A549 (cell line): Measurements from ENCODE around the gene TMEM117. TPM values are rescaled to one million over a fixed set of nuclear protein-coding genes. Genes with fewer than 3 reads are reported as not detected.

Experiments
- ATAC-seq, 2 experiments: fragments of 200-7000 bp in 1 of 2; fragments of >200 bp in 1 of 2; cut with Nextera tagmentation in 1 of 2; cut with Tn5 transposase in 1 of 2; 3 replicates each; pipeline versions ENCODE4 v1.8.0 to v1.9.1; 2018 to 2020; ENCODE audit warnings: mild to moderate bottlenecking in 1 of 2, moderate library complexity in 1 of 2
- CTCF ChIA-PET: fragments of 300-600 bp; sonication (Branson Sonifier 250); formaldehyde crosslinking; extraction: SDS; loops from one replicate; lab custom pipeline; 2021; ENCODE audit warnings: antibody characterized with exemption, inconsistent platforms; lab: Yijun Ruan, JAX
- POLR2A ChIA-PET: fragments of 350-600 bp; formaldehyde crosslinking; extraction: SDS; loops from one replicate; lab custom pipeline; 2021; ENCODE audit warnings: antibody characterized with exemption, inconsistent platforms; lab: Yijun Ruan, JAX
- DNase-seq, 2 experiments: peaks; one replicate each; pipeline versions ENCODE4 v3.0.0 to v3.0.0-alpha.2; 2011 to 2016; ENCODE audit warnings: low read depth in 1 of 2, low spot score in 1 of 2
- FAIRE-seq: peaks from 2 replicates; lab custom pipeline; 2011; peaks lifted over from hg19 to GRCh38; lab: Jason Lieb, UNC
- H3K27ac ChIP-seq, 2 experiments: fragments of >200 bp; sonication (Bioruptor Twin); formaldehyde crosslinking; 3 replicates each; pipeline ENCODE4 v1.5.1; 2016 to 2017
- H3K4me1 ChIP-seq: fragments of >200 bp; sonication (Bioruptor Twin); formaldehyde crosslinking; 3 replicates; pipeline ENCODE4 v1.6.1; 2016
- H3K4me2 ChIP-seq: fragments of >200 bp; sonication (Bioruptor Twin); formaldehyde crosslinking; 3 replicates; pipeline ENCODE4 v1.6.1; 2016
- H3K4me3 ChIP-seq: fragments of >200 bp; sonication (Bioruptor Twin); formaldehyde crosslinking; 3 replicates; pipeline ENCODE4 v1.5.1; 2016
- H3K9me3 ChIP-seq: fragments of >200 bp; sonication (Bioruptor Twin); formaldehyde crosslinking; 3 replicates; pipeline ENCODE4 v1.6.1; 2016
- CBX8 ChIP-seq: fragments of 200-600 bp; sonication (generic); IDR thresholded peaks from 2 replicates; pipeline ENCODE4 v1.6.1; 2016
- CEBPB ChIP-seq, 2 experiments: fragments of >200 bp in 1 of 2; sonication (Bioruptor Twin) in 1 of 2; formaldehyde crosslinking in 1 of 2; IDR thresholded peaks; 2 replicates each; pipeline ENCODE4 v1.6.1; 2012 to 2016
- CTCF ChIP-seq: fragments of >200 bp; sonication (Bioruptor Twin); formaldehyde crosslinking; IDR thresholded peaks from 3 replicates; pipeline ENCODE4 v1.5.1; 2016
- E2F6 ChIP-seq: IDR thresholded peaks from 2 replicates; pipeline ENCODE4 v1.6.1; 2012; ENCODE audit warnings: low read depth, borderline replicate concordance
- EHF ChIP-seq: fragments of 250-450 bp; sonication (Bioruptor Pico); IDR thresholded peaks from 2 replicates; pipeline ENCODE4 v1.5.0; 2020; ENCODE audit warnings: mild to moderate bottlenecking
- EP300 ChIP-seq, 2 experiments: fragments of >200 bp; sonication (Bioruptor Twin); formaldehyde crosslinking; IDR thresholded peaks; 2 replicates in 1 of 2; 3 replicates in 1 of 2; pipeline ENCODE4 v1.6.1; 2016 to 2017
- FOSL2 ChIP-seq, 2 experiments: fragments of 450-650 bp in 1 of 2; fragments of >200 bp in 1 of 2; sonication (Bioruptor Twin) in 1 of 2; formaldehyde crosslinking; IDR thresholded peaks; 2 replicates each; pipeline versions ENCODE4 v1.5.0 to v1.6.1; 2016 to 2020; ENCODE audit warnings: mild to moderate bottlenecking in 1 of 2, moderate library complexity in 1 of 2
- FOXS1 ChIP-seq: fragments of 250-450 bp; sonication (Bioruptor Pico); IDR thresholded peaks from 2 replicates; pipeline ENCODE4 v1.5.0; 2020; ENCODE audit warnings: mild to moderate bottlenecking, moderate library complexity
- HES2 ChIP-seq: fragments of >200 bp; sonication (Bioruptor Twin); formaldehyde crosslinking; IDR thresholded peaks from 2 replicates; pipeline ENCODE4 v1.6.1; 2016
- HEYL ChIP-seq: fragments of 250-450 bp; sonication (Bioruptor Pico); IDR thresholded peaks from 2 replicates; pipeline ENCODE4 v1.8.0; 2021; ENCODE audit warnings: mild to moderate bottlenecking, moderate library complexity
- HMGXB4 ChIP-seq: fragments of 250-450 bp; sonication (Bioruptor Pico); IDR thresholded peaks from 2 replicates; pipeline ENCODE4 v1.5.0; 2021; ENCODE audit warnings: mild to moderate bottlenecking, moderate library complexity, borderline replicate concordance
- HOXB13 ChIP-seq: fragments of 250-450 bp; sonication (Bioruptor Pico); IDR thresholded peaks from 2 replicates; pipeline ENCODE4 v1.5.0; 2020; ENCODE audit warnings: low read depth, mild to moderate bottlenecking, moderate library complexity
- JUN ChIP-seq, 2 experiments: fragments of >200 bp; sonication (Bioruptor Twin); formaldehyde crosslinking; IDR thresholded peaks; 2 replicates in 1 of 2; 3 replicates in 1 of 2; pipeline ENCODE4 v1.6.1; 2016 to 2017
- MAFK ChIP-seq: fragments of 450-650 bp; IDR thresholded peaks from 2 replicates; pipeline ENCODE4 v1.6.1; 2014; ENCODE audit not compliant: partially characterized antibody
- MAZ ChIP-seq: fragments of 150-350 bp; IDR thresholded peaks from 2 replicates; pipeline ENCODE4 v1.6.1; 2014; ENCODE audit warnings: antibody characterized with exemption, low read depth, low read length, borderline replicate concordance
- MYC ChIP-seq: IDR thresholded peaks from 2 replicates; pipeline ENCODE4 v1.6.1; 2012; ENCODE audit warnings: mild to moderate bottlenecking, inconsistent platforms, low read length, improper control_type of control experiment, borderline replicate concordance
- NFE2L2 ChIP-seq: fragments of 150-350 bp; conservative IDR thresholded peaks from 2 replicates; pipeline ENCODE4 v1.6.1; 2014; ENCODE audit warnings: low read length
- NPAS2 ChIP-seq: fragments of 250-450 bp; sonication (Bioruptor Pico); IDR thresholded peaks from 2 replicates; pipeline ENCODE4 v1.8.0; 2022; ENCODE audit warnings: mild to moderate bottlenecking, moderate library complexity, borderline replicate concordance
- NR3C1 ChIP-seq: fragments of >200 bp; sonication (Bioruptor Twin); formaldehyde crosslinking; IDR thresholded peaks from 3 replicates; pipeline ENCODE4 v1.6.1; 2017
- PHF8 ChIP-seq: fragments of 200-600 bp; sonication (generic); IDR thresholded peaks from 2 replicates; pipeline ENCODE4 v1.6.1; 2016; ENCODE audit warnings: low read depth, mild to moderate bottlenecking, antibody characterized with exemption, moderate library complexity, borderline replicate concordance
- POLR2A ChIP-seq: IDR thresholded peaks from 2 replicates; pipeline ENCODE4 v1.6.1; 2012; ENCODE audit warnings: mild to moderate bottlenecking, low read length
- POLR2AphosphoS2 ChIP-seq: conservative IDR thresholded peaks from 2 replicates; pipeline ENCODE4 v1.6.1; 2012; ENCODE audit warnings: low read length, improper control_type of control experiment, inconsistent platforms
- RAD21 ChIP-seq, 2 experiments: fragments of >200 bp in 1 of 2; sonication (Bioruptor Twin) in 1 of 2; formaldehyde crosslinking in 1 of 2; IDR thresholded peaks in 1 of 2; conservative IDR thresholded peaks in 1 of 2; 2 replicates in 1 of 2; 3 replicates in 1 of 2; pipeline ENCODE4 v1.6.1; 2012 to 2018; ENCODE audit warnings: inconsistent platforms in 1 of 2
- RARB ChIP-seq: fragments of 250-450 bp; sonication (Bioruptor Pico); IDR thresholded peaks from 2 replicates; pipeline ENCODE4 v1.8.0; 2021; ENCODE audit warnings: mild to moderate bottlenecking, moderate library complexity
- REST ChIP-seq: fragments of 200-600 bp; sonication (generic); IDR thresholded peaks from 2 replicates; pipeline ENCODE4 v1.6.1; 2016; ENCODE audit warnings: antibody characterized with exemption, mild to moderate bottlenecking, moderate library complexity
- RNF2 ChIP-seq: fragments of 200-600 bp; sonication (generic); IDR thresholded peaks from 2 replicates; pipeline ENCODE4 v1.6.1; 2016; ENCODE audit warnings: low read depth, mild to moderate bottlenecking, antibody characterized with exemption, moderate library complexity, borderline replicate concordance
- SREBF2 ChIP-seq: fragments of 450-650 bp; IDR thresholded peaks from 2 replicates; pipeline ENCODE4 v1.6.1; 2014; ENCODE audit warnings: mild to moderate bottlenecking, moderate library complexity
- TFCP2L1 ChIP-seq: fragments of 250-450 bp; sonication (Bioruptor Pico); IDR thresholded peaks from 2 replicates; pipeline ENCODE4 v1.5.0; 2021; ENCODE audit warnings: mild to moderate bottlenecking
- ZSCAN20 ChIP-seq: fragments of 250-450 bp; sonication (Bioruptor Pico); IDR thresholded peaks from 2 replicates; pipeline ENCODE4 v1.8.0; 2022; ENCODE audit warnings: mild to moderate bottlenecking, moderate library complexity
- WGBS: methylation state at CpG from one replicate; pipeline ENCODE4 v1.1.6; 2017; ENCODE audit errors: missing lambda C conversion rate; 5-methylcytosine and 5-hydroxymethylcytosine counted together
- polyA plus RNA-seq, 4 experiments: library from polyadenylated mRNA; depleted of rRNA in 3 of 4; stranded (reverse); fragments of >200 nt; fragmentation: RNase III in 1 of 4; extraction: RNeasy Plus Mini Kit Qiagen cat#74134 plus additional on column Dnase treatment in 1 of 4; gene quantifications; 2 replicates in 3 of 4; 3 replicates in 1 of 4; pipeline ENCODE4 v1.2.3, GENCODE V29; 2011 to 2017

Gene TMEM117
- polyA plus RNA-seq, 2 of the 4 experiments (the other 2 are of a cell fraction), result 2.1 to 4.6 TPM

GRCh38 chr12:43896496-43896895, 60.6 kb downstream of the TMEM117 start:
- no peak for FAIRE-seq
- H3K4me2 ChIP-seq, result no peak overlapping the region

GRCh38 chr12:43898474-43898873, 62.6 kb downstream of the TMEM117 start:
- Histone ChIP-seq H3K27ac (no peak overlapping the region), H3K9me3 (no peaks in the 10 kb centered on the region), H3K4me1 (no peaks in the 10 kb centered on the region), H3K4me2 (no peak overlapping the region), H3K4me3 (no peak overlapping the region)
- DNase-seq (no peak), ATAC-seq (no peak), FAIRE-seq (no peak)
- 86% methylated on average over 3 of the region's 3 CpGs for WGBS
- ChIA-PET CTCF (no interaction called here), POLR2A (no interaction called here)
- TF ChIP-seq CEBPB (IDR thresholded peaks at IDR 0.05), result no peak
- TF ChIP-seq EHF (CRISPR knock-in tag), result no peak
- no peak for TF ChIP-seq POLR2A
- TF ChIP-seq HOXB13 (CRISPR knock-in tag), result no peak
- TF ChIP-seq HES2, result no peak
- no peak for TF ChIP-seq REST
- no peak for TF ChIP-seq PHF8
- TF ChIP-seq HEYL (CRISPR knock-in tag), result no peak
- no peak for TF ChIP-seq RNF2
- no peak for TF ChIP-seq RAD21 (conservative IDR thresholded peaks at IDR 0.05 in 1 of 2, IDR thresholded peaks at IDR 0.05 in 1 of 2)
- TF ChIP-seq SREBF2, result no peak
- no peak for TF ChIP-seq NPAS2
- TF ChIP-seq TFCP2L1 (CRISPR knock-in tag), result no peak
- TF ChIP-seq EP300 (IDR thresholded peaks at IDR 0.05), result no peak
- no peak for TF ChIP-seq JUN (IDR thresholded peaks at IDR 0.05)

More at GRCh38 chr12:43896496-43896895, 60.6 kb downstream of the TMEM117 start:
- Histone ChIP-seq H3K4me1 (no peaks in the 10 kb centered on the region), H3K4me3 (no peak overlapping the region), H3K27ac (no peak overlapping the region)
- ChIA-PET POLR2A (no interaction called here), CTCF (interaction anchor here (0.6 to 1.6 kb wide), 3 partner anchors 14 to 164 kb away, joined by 3 to 6 read pairs (median 6); no protein-coding TSS in a partner anchor)
- 89% methylated on average over 1 of the region's 1 CpG for WGBS
- ATAC-seq, result no peak
- TF ChIP-seq FOSL2 (IDR thresholded peaks at IDR 0.05) (no peak), FOSL2 (CRISPR knock-in tag; IDR thresholded peaks at IDR 0.05) (no peak), CTCF (no peak), CBX8 (no peak), RARB (CRISPR knock-in tag) (no peak), POLR2A (no peak), NR3C1 (no peak), POLR2AphosphoS2 (no peak), MYC (no peak), ZSCAN20 (CRISPR knock-in tag) (no peak), FOXS1 (CRISPR knock-in tag) (no peak), HEYL (CRISPR knock-in tag) (no peak), MAFK (no peak), NFE2L2 (no peak), PHF8 (no peak), RNF2 (no peak), CEBPB (IDR thresholded peaks at IDR 0.05) (no peak), MAZ (no peak), E2F6 (no peak), HMGXB4 (CRISPR knock-in tag) (no peak), TFCP2L1 (CRISPR knock-in tag) (no peak)
- TF ChIP-seq, all 56 proteins: peak for 0
- H3K9me3 ChIP-seq, result no peaks in the 10 kb centered on the region
- no peak for DNase-seq
